Activated CD8-positive, alpha-beta T cell treated with anti-CD3 and anti-CD28 coated beads for 36 hours (primary cell): ENCODE data around the gene DDO. TPM values are rescaled to one million over a fixed set of nuclear protein-coding genes. Genes with fewer than 3 reads are reported as not detected.

Experiments
- ATAC-seq: fragments of 200-7000 bp; cut with Tn5 transposase; one replicate; pipeline ENCODE4 v1.10.0; 2021; ENCODE audit warnings: mild to moderate bottlenecking, moderate library complexity
- CTCF ChIA-PET: fragments of 350-600 bp; sonication (Branson Sonifier 250); formaldehyde crosslinking; loops from one replicate; lab custom pipeline; 2021; ENCODE audit warnings: antibody characterized with exemption; lab: Charles Lee
- POLR2A ChIA-PET: fragments of 350-600 bp; sonication (Branson Sonifier 250); formaldehyde crosslinking; loops from one replicate; lab custom pipeline; 2021; ENCODE audit warnings: antibody characterized with exemption; lab: Charles Lee
- DNase-seq: peaks from one replicate; pipeline ENCODE4 v3.0.0-alpha.2; 2020
- H3K27ac Mint-ChIP-seq: one replicate; pipeline ENCODE4 v1.8.0; 2021; ENCODE audit warnings: mild to moderate bottlenecking, mixed read lengths
- H3K27me3 Mint-ChIP-seq: one replicate; pipeline ENCODE4 v1.8.0; 2021; ENCODE audit warnings: mixed read lengths
- H3K36me3 Mint-ChIP-seq: one replicate; pipeline ENCODE4 v1.8.0; 2021; ENCODE audit warnings: low read depth, mixed read lengths
- H3K4me1 Mint-ChIP-seq: one replicate; pipeline ENCODE4 v1.8.0; 2021; ENCODE audit warnings: low read depth, mixed read lengths
- H3K4me3 Mint-ChIP-seq: one replicate; pipeline ENCODE4 v1.8.0; 2021; ENCODE audit warnings: mild to moderate bottlenecking, moderate library complexity, mixed read lengths
- H3K9me3 Mint-ChIP-seq: one replicate; pipeline ENCODE4 v1.8.0; 2021; ENCODE audit warnings: mixed read lengths
- intact Hi-C: fragments of 100-400 bp; cut with micrococcal nuclease; formaldehyde crosslinking; loops from one replicate; pipeline ENCODE4 v1.10.0; 2022
- total RNA-seq, 2 experiments: library from RNA; stranded (reverse); gene quantifications; one replicate each; pipeline ENCODE4 v1.2.3, GENCODE V29; 2021
- TF ChIP-seq, protein P1 (sequence below): fragments of 200-600 bp; IDR thresholded peaks from one replicate; pipeline ENCODE4 v1.8.0; 2022; ENCODE audit warnings: antibody characterized with exemption, mild to moderate bottlenecking

DDO gene
- total RNA-seq, 2 experiments from 2014 or later = not detected

GRCh38 chr6:110422444-110422822 is 7.1 kb upstream of the DDO start:
- peaks cover 19% of the 10 kb centered on the region for H3K27me3 Mint-ChIP-seq
- ATAC-seq (no peak), DNase-seq (no peak)
- CTCF ChIA-PET = no interaction called here
- TF ChIP-seq, protein P1, sequence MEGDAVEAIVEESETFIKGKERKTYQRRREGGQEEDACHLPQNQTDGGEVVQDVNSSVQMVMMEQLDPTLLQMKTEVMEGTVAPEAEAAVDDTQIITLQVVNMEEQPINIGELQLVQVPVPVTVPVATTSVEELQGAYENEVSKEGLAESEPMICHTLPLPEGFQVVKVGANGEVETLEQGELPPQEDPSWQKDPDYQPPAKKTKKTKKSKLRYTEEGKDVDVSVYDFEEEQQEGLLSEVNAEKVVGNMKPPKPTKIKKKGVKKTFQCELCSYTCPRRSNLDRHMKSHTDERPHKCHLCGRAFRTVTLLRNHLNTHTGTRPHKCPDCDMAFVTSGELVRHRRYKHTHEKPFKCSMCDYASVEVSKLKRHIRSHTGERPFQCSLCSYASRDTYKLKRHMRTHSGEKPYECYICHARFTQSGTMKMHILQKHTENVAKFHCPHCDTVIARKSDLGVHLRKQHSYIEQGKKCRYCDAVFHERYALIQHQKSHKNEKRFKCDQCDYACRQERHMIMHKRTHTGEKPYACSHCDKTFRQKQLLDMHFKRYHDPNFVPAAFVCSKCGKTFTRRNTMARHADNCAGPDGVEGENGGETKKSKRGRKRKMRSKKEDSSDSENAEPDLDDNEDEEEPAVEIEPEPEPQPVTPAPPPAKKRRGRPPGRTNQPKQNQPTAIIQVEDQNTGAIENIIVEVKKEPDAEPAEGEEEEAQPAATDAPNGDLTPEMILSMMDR = no peak
- POLR2A ChIA-PET = no interaction called here
- no peak overlapping the region for H3K27ac Mint-ChIP-seq
- H3K4me3 Mint-ChIP-seq = no peak overlapping the region
- H3K36me3 Mint-ChIP-seq = no peaks in the 10 kb centered on the region
- no peaks in the 10 kb centered on the region for H3K4me1 Mint-ChIP-seq
- peaks cover 7% of the 10 kb centered on the region for H3K9me3 Mint-ChIP-seq
- intact Hi-C loops = no loop called here

DNA sequence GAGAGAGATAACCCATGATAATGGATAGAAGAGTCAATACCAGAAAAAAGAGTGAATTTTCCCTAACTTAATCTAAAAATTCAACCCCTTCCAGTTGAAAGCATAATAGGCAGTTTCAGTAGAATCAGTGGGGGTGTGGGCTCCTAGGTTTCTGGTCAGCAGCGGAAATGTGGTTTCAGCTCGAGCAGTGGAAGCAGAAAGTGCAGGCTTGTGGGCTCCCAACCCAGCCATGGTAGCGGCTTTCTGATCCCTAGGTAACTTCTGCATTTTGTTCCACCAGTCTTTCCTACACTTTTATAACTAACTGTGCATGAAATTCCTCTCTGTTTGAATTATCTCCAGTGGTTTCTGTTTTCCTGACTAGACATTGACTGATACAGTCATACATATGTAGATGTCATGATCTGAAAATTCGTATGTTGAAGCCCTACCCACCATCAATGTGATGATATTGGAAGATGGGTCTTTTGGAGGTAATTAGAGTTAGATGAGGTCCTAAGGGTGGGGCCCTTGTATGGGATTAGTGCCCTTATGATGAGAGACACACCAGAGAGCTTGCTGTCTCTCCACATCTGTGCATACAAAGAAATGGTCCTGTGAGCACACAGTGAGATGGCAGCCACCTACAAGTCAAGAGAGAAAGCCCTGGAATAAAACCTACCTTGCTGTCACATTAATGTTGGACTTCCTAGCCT is 6.5 kb upstream of the DDO start:
- intact Hi-C loops = no loop called here

GRCh38 chr6:110419028-110419739 is 3.8 kb upstream of the DDO start:
- no peak for ATAC-seq
- no peaks in the 10 kb centered on the region for H3K4me1 Mint-ChIP-seq
- H3K4me3 Mint-ChIP-seq = no peak overlapping the region
- H3K27me3 Mint-ChIP-seq = peaks cover 12% of the 10 kb centered on the region
- TF ChIP-seq, protein P1 = no peak
- peaks cover 7% of the 10 kb centered on the region for H3K9me3 Mint-ChIP-seq
- POLR2A ChIA-PET = no interaction called here
- intact Hi-C loops = no loop called here
- H3K36me3 Mint-ChIP-seq = no peaks in the 10 kb centered on the region
- H3K27ac Mint-ChIP-seq = no peak overlapping the region
- DNase-seq = no peak
- CTCF ChIA-PET = no interaction called here

More for the DNA sequence above, 6.5 kb upstream of the DDO start:
- DNase-seq (no peak), ATAC-seq (no peak)
- H3K36me3 Mint-ChIP-seq = no peaks in the 10 kb centered on the region
- H3K4me3 Mint-ChIP-seq = no peak overlapping the region
- POLR2A ChIA-PET = no interaction called here
- TF ChIP-seq, protein P1 = no peak
- CTCF ChIA-PET = no interaction called here
- H3K27ac Mint-ChIP-seq = no peak overlapping the region
- peaks cover 19% of the 10 kb centered on the region for H3K27me3 Mint-ChIP-seq
- H3K9me3 Mint-ChIP-seq = peaks cover 7% of the 10 kb centered on the region
- no peaks in the 10 kb centered on the region for H3K4me1 Mint-ChIP-seq

GRCh38 chr6:110418594-110418993 is 3.2 kb upstream of the DDO start:
- CTCF ChIA-PET = no interaction called here

More at GRCh38 chr6:110418594-110418993, 3.2 kb upstream of the DDO start:
- POLR2A ChIA-PET = no interaction called here
- intact Hi-C loops = no loop called here
- no peak overlapping the region for H3K4me3 Mint-ChIP-seq
- ATAC-seq (no peak), DNase-seq (no peak)
- H3K27me3 Mint-ChIP-seq = peaks cover 12% of the 10 kb centered on the region
- TF ChIP-seq, protein P1 = no peak
- no peaks in the 10 kb centered on the region for H3K4me1 Mint-ChIP-seq
- no peak overlapping the region for H3K27ac Mint-ChIP-seq
- H3K36me3 Mint-ChIP-seq = no peaks in the 10 kb centered on the region
- peaks cover 7% of the 10 kb centered on the region for H3K9me3 Mint-ChIP-seq
